ENCODE data around the gene ACCS.
A peak's percentile ranks its signal among the peaks of the same experiment; 100 is the strongest.

- TF ChIP-seq POLR2A (IDR thresholded peaks at IDR 0.05) = no peak
- TF ChIP-seq, protein P1, sequence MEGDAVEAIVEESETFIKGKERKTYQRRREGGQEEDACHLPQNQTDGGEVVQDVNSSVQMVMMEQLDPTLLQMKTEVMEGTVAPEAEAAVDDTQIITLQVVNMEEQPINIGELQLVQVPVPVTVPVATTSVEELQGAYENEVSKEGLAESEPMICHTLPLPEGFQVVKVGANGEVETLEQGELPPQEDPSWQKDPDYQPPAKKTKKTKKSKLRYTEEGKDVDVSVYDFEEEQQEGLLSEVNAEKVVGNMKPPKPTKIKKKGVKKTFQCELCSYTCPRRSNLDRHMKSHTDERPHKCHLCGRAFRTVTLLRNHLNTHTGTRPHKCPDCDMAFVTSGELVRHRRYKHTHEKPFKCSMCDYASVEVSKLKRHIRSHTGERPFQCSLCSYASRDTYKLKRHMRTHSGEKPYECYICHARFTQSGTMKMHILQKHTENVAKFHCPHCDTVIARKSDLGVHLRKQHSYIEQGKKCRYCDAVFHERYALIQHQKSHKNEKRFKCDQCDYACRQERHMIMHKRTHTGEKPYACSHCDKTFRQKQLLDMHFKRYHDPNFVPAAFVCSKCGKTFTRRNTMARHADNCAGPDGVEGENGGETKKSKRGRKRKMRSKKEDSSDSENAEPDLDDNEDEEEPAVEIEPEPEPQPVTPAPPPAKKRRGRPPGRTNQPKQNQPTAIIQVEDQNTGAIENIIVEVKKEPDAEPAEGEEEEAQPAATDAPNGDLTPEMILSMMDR (IDR thresholded peaks at IDR 0.05) = peak; percentile 71 to 82 (median 79)
Measured at GRCh38 chr11:44036811-44037657, 29.0 kb upstream of the ACCS start.

Data from testis (tissue), 2 donors.